CD14-positive monocyte (primary cell): ENCODE results near the gene ELOVL1. TPM values are rescaled to one million over a fixed set of nuclear protein-coding genes. Genes with fewer than 3 reads are reported as not detected.
A peak's percentile ranks its signal among the peaks of the same experiment; 100 is the strongest.

Source experiments
- DNase-seq, 3 donors: peaks; one replicate each; pipeline ENCODE4 v3.0.0-alpha.2; 2011 to 2022
- H2AFZ ChIP-seq: 2 replicates; pipeline ENCODE4 v1.6.0; 2012; ENCODE audit warnings: mild to moderate bottlenecking, low read depth, low read length, inconsistent platforms; ENCODE audit not compliant: insufficient read depth, poor library complexity, severe bottlenecking
- H3K27ac ChIP-seq, 2 donors: 1 replicate in 1 of 2; 2 replicates in 1 of 2; pipeline ENCODE4 v1.5.1; 2012 to 2013; ENCODE audit warnings: low read length in 2 of 2, control low read depth in 1 of 2, inconsistent platforms in 1 of 2, low read depth in 1 of 2, mild to moderate bottlenecking in 1 of 2
- H3K27me3 ChIP-seq, 2 donors: one replicate each; pipeline versions ENCODE4 v1.6.0 to v1.6.1; 2011 to 2013; ENCODE audit warnings: low read length in 2 of 2; ENCODE audit not compliant: control insufficient read depth in 2 of 2, insufficient read depth in 2 of 2
- H3K36me3 ChIP-seq, 2 donors: replicated peaks in 1 of 2; 1 replicate in 1 of 2; 2 replicates in 1 of 2; pipeline versions ENCODE4 v1.5.1 to v1.6.1; 2012 to 2013; ENCODE audit warnings: low read length in 2 of 2, control low read depth in 1 of 2, inconsistent platforms in 1 of 2, mild to moderate bottlenecking in 1 of 2; ENCODE audit not compliant: insufficient read depth in 2 of 2, control insufficient read depth in 1 of 2
- H3K4me1 ChIP-seq, 2 donors: 1 replicate in 1 of 2; 2 replicates in 1 of 2; pipeline versions ENCODE4 v1.5.1 to v1.6.1; 2012 to 2013; ENCODE audit warnings: low read length in 2 of 2, control low read depth in 1 of 2, inconsistent platforms in 1 of 2, mild to moderate bottlenecking in 1 of 2, moderate library complexity in 1 of 2; ENCODE audit not compliant: insufficient read depth in 2 of 2, control insufficient read depth in 1 of 2
- H3K4me2 ChIP-seq: replicated peaks from 2 replicates; pipeline ENCODE3; 2012; ENCODE audit warnings: low read length, moderate library complexity, mild to moderate bottlenecking; ENCODE audit not compliant: poor library complexity, severe bottlenecking; ENCODE audit errors: extremely low read depth
- H3K4me3 ChIP-seq, 3 experiments: fragments of 200-600 bp in 1 of 3; sonication (generic) in 1 of 3; replicated peaks in 1 of 3; 1 replicate in 2 of 3; 2 replicates in 1 of 3; pipeline ENCODE4 v1.5.1; 2011 to 2013; ENCODE audit warnings: low read length in 3 of 3, mild to moderate bottlenecking in 3 of 3, control low read depth in 2 of 3, low read depth in 2 of 3, inconsistent platforms in 1 of 3, moderate library complexity in 1 of 3
- H3K79me2 ChIP-seq: 2 replicates; pipeline ENCODE4 v1.6.0; 2012; ENCODE audit warnings: mild to moderate bottlenecking, control low read depth, inconsistent platforms, low read length, moderate library complexity; ENCODE audit not compliant: insufficient read depth
- H3K9ac ChIP-seq: 2 replicates; pipeline ENCODE4 v1.6.0; 2017; ENCODE audit warnings: low read length, mild to moderate bottlenecking; ENCODE audit not compliant: insufficient read depth, poor library complexity, severe bottlenecking
- H3K9me3 ChIP-seq, 2 donors: replicated peaks in 1 of 2; 1 replicate in 1 of 2; 2 replicates in 1 of 2; pipeline versions ENCODE4 v1.5.1 to v1.6.1; 2012 to 2013; ENCODE audit warnings: low read length in 2 of 2, control low read depth in 1 of 2; ENCODE audit not compliant: control insufficient read depth in 1 of 2, insufficient read depth in 1 of 2
- H4K20me1 ChIP-seq: 2 replicates; pipeline ENCODE4 v1.6.0; 2012; ENCODE audit warnings: mild to moderate bottlenecking, low read length, control low read depth, moderate library complexity; ENCODE audit not compliant: insufficient read depth
- H3K27ac Mint-ChIP-seq, 7 donors: one replicate each; pipeline ENCODE4 v1.8.0; 2020; ENCODE audit warnings: mild to moderate bottlenecking in 7 of 7, mixed read lengths in 7 of 7, moderate library complexity in 6 of 7, inconsistent platforms in 2 of 7
- H3K27me3 Mint-ChIP-seq, 3 donors: one replicate each; pipeline ENCODE4 v1.8.0; 2021 to 2022; ENCODE audit warnings: low read depth in 3 of 3, mild to moderate bottlenecking in 3 of 3, mixed read lengths in 3 of 3, moderate library complexity in 3 of 3, inconsistent platforms in 1 of 3
- H3K36me3 Mint-ChIP-seq, 2 donors: one replicate each; pipeline ENCODE4 v1.8.0; 2020; ENCODE audit warnings: mixed read lengths in 2 of 2, inconsistent platforms in 1 of 2, mild to moderate bottlenecking in 1 of 2
- H3K4me1 Mint-ChIP-seq: one replicate; pipeline ENCODE4 v1.8.0; 2020; ENCODE audit warnings: mild to moderate bottlenecking, mixed read lengths
- H3K4me3 Mint-ChIP-seq, 2 donors: one replicate each; pipeline ENCODE4 v1.8.0; 2020; ENCODE audit warnings: mild to moderate bottlenecking in 2 of 2, mixed read lengths in 2 of 2, moderate library complexity in 1 of 2
- H3K9me3 Mint-ChIP-seq, 7 donors: one replicate each; pipeline ENCODE4 v1.8.0; 2020 to 2022; ENCODE audit warnings: mixed read lengths in 7 of 7, mild to moderate bottlenecking in 6 of 7, moderate library complexity in 6 of 7, inconsistent platforms in 2 of 7
- CTCF ChIP-seq: fragments of 200-600 bp; IDR thresholded peaks from one replicate; pipeline ENCODE4 v1.8.0; 2022; ENCODE audit warnings: antibody characterized with exemption, mild to moderate bottlenecking
- WGBS: methylation state at CpG from one replicate; pipeline ENCODE4 v1.1.5; 2013; ENCODE audit warnings: missing lambda C conversion rate; ENCODE audit not compliant: insufficient coverage; 5-methylcytosine and 5-hydroxymethylcytosine counted together
- intact Hi-C, 2 donors: fragments of 100-400 bp; cut with micrococcal nuclease; formaldehyde crosslinking; loops; one replicate each; pipeline versions ENCODE4 v1.15.0 to v1.15.1; 2023
- polyA plus RNA-seq, 3 donors: library from polyadenylated mRNA; depleted of rRNA in 1 of 3; unstranded in 2 of 3; stranded (reverse) in 1 of 3; fragments of 300-500 nt in 2 of 3; fragments of >200 nt in 1 of 3; fragmentation: Illumina TruSeq in 2 of 3; gene quantifications; 1 replicate in 2 of 3; 2 replicates in 1 of 3; pipeline ENCODE4 v1.2.3, GENCODE V29; 2012 to 2021

ELOVL1 gene
- polyA plus RNA-seq, 3 donors: 135 to 151 (median 148) TPM

- H3K27ac ChIP-seq: no peak overlapping the region
- H3K36me3 ChIP-seq: peaks cover 20 to 54% of the 10 kb centered on the region in 2 donors
- WGBS: 100% methylated on average over 2 of the region's 3 CpGs
- H3K9me3 ChIP-seq: peaks cover 0 to 4% of the 10 kb centered on the region in 2 donors
- intact Hi-C loops: no loop called here
- TF ChIP-seq CTCF: no peak
- H3K36me3 Mint-ChIP-seq: peaks cover 32 to 60% of the 10 kb centered on the region in 2 donors
- H2AFZ ChIP-seq: no peak overlapping the region
- no peak overlapping the region for H3K4me3 ChIP-seq
- DNase-seq: no peak
- no peak overlapping the region for H3K4me2 ChIP-seq
- peak overlapping the region in 1 of 7 donors; percentile 76 for H3K27ac Mint-ChIP-seq
- H4K20me1 ChIP-seq: peaks cover 29% of the 10 kb centered on the region
- no peaks in the 10 kb centered on the region for H3K27me3 Mint-ChIP-seq
- H3K4me1 Mint-ChIP-seq: peaks cover 6% of the 10 kb centered on the region
- no peak overlapping the region for H3K4me3 Mint-ChIP-seq
- H3K4me1 ChIP-seq: no peaks in the 10 kb centered on the region
- peaks cover 0 to 13% (median 2%) of the 10 kb centered on the region in 7 donors for H3K9me3 Mint-ChIP-seq
- H3K27me3 ChIP-seq: no peaks in the 10 kb centered on the region
- peaks cover 37% of the 10 kb centered on the region for H3K79me2 ChIP-seq
- no peak overlapping the region for H3K9ac ChIP-seq
Observed at GRCh38 chr1:43398227-43398626, 30.4 kb upstream of the ELOVL1 start.

- TF ChIP-seq CTCF: no peak
- intact Hi-C loops: no loop called here
Observed at GRCh38 chr1:43396059-43396458, 28.2 kb upstream of the ELOVL1 start.

More at GRCh38 chr1:43396059-43396458, 28.2 kb upstream of the ELOVL1 start:
- peaks cover 34% of the 10 kb centered on the region for H4K20me1 ChIP-seq
- H3K9ac ChIP-seq: no peak overlapping the region
- no peak overlapping the region for H3K27ac ChIP-seq
- Mint-ChIP-seq H3K4me1 (peaks cover 6% of the 10 kb centered on the region), H3K9me3 (peaks cover 0 to 13% (median 2%) of the 10 kb centered on the region in 7 donors), H3K4me3 (no peak overlapping the region), H3K36me3 (peaks cover 28 to 51% of the 10 kb centered on the region in 2 donors), H3K27ac (no peak overlapping the region), H3K27me3 (no peaks in the 10 kb centered on the region)
- peaks cover 56% of the 10 kb centered on the region for H3K79me2 ChIP-seq
- H3K36me3 ChIP-seq: peaks cover 16 to 45% of the 10 kb centered on the region in 2 donors
- peaks cover 0 to 4% of the 10 kb centered on the region in 2 donors for H3K9me3 ChIP-seq
- H2AFZ ChIP-seq: no peak overlapping the region
- H3K4me2 ChIP-seq: no peak overlapping the region
- no peak for DNase-seq
- no peak overlapping the region for H3K4me3 ChIP-seq
- no peaks in the 10 kb centered on the region for H3K27me3 ChIP-seq
- H3K4me1 ChIP-seq: peaks cover 0 to 3% of the 10 kb centered on the region in 2 donors
- WGBS: no CpG with 5 or more reads among the region's 1 CpG
